ENCODE results near the gene URM1. TPM values are rescaled to one million over a fixed set of nuclear protein-coding genes. Genes with fewer than 3 reads are reported as not detected.

The URM1 gene
- total RNA-seq, 1 experiment from 2014 or later, result 84.8 TPM

DNA sequence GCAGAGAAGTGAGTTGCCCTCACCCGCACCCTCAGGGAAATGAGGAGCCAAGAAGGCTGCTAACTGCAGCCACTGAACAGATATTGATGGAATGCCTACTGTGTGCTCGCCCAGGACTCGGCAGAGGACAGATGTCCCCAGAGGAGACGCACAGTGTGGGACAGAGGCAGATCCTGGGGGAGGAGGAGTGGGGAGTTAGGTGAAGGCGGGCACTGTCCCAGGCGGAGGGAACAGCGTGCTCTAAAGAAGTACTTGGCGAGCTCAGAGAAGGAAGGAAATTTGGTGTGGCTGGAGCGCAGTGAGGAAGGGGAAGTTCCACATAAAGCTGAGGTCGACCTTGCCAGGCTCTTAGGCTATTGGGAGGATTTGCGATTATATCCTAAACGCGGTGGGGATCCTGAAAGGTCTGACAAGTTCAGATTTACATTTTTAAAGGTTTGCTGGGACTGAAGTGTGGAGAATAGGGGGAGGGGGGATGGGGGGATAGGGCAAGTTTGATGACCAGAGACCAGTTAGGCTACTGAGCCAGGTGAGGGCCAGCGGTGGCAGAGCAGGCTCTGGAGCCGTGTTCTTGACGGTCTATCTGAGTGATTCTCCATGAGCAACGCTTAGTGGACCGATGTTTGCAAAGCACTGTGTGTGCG lies 25.9 kb downstream of the URM1 start:
- no peak for DNase-seq (ENCODE audit: low spot score)
- CTCF ChIA-PET, result no interaction called here
- no TSS peak for BruUV-seq (replicated peaks)
- H3K4me1 ChIP-seq (ENCODE audit: insufficient read depth, low read length, poor library complexity, severe bottlenecking), result peaks cover 10% of the 10 kb centered on the region
- TF ChIP-seq, protein P1, sequence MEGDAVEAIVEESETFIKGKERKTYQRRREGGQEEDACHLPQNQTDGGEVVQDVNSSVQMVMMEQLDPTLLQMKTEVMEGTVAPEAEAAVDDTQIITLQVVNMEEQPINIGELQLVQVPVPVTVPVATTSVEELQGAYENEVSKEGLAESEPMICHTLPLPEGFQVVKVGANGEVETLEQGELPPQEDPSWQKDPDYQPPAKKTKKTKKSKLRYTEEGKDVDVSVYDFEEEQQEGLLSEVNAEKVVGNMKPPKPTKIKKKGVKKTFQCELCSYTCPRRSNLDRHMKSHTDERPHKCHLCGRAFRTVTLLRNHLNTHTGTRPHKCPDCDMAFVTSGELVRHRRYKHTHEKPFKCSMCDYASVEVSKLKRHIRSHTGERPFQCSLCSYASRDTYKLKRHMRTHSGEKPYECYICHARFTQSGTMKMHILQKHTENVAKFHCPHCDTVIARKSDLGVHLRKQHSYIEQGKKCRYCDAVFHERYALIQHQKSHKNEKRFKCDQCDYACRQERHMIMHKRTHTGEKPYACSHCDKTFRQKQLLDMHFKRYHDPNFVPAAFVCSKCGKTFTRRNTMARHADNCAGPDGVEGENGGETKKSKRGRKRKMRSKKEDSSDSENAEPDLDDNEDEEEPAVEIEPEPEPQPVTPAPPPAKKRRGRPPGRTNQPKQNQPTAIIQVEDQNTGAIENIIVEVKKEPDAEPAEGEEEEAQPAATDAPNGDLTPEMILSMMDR (conservative IDR thresholded peaks at IDR 0.05; ENCODE audit: low read depth, low read length), result no peak
- no peak for TF ChIP-seq EZH2 (IDR thresholded peaks at IDR 0.05; ENCODE audit: borderline replicate concordance, low read depth, low read length, poor library complexity, severe bottlenecking)
- POLR2A ChIA-PET (ENCODE audit: low non-redundant PET), result interaction anchor here (0.8 kb wide), 1 partner anchor 158 kb away, joined by 3 read pairs; no protein-coding TSS in a partner anchor
- intact Hi-C loops (cut with micrococcal nuclease; ENCODE audit: unreplicated experiment), result no loop called here
- no peaks in the 10 kb centered on the region for H3K9me3 ChIP-seq (ENCODE audit: low read depth, low read length, poor library complexity, severe bottlenecking)
- H3K27ac ChIP-seq (ENCODE audit: low read depth, low read length, poor library complexity, severe bottlenecking), result no peak overlapping the region
- H3K27me3 ChIP-seq (replicated peaks; ENCODE audit: insufficient read depth, low read depth, low read length, poor library complexity), result no peaks in the 10 kb centered on the region
- no peak overlapping the region for H3K4me3 ChIP-seq (ENCODE audit: low read depth, low read length, poor library complexity, severe bottlenecking)
- no peaks in the 10 kb centered on the region for H3K36me3 ChIP-seq (ENCODE audit: insufficient read depth, low read length, poor library complexity, severe bottlenecking)

DNA sequence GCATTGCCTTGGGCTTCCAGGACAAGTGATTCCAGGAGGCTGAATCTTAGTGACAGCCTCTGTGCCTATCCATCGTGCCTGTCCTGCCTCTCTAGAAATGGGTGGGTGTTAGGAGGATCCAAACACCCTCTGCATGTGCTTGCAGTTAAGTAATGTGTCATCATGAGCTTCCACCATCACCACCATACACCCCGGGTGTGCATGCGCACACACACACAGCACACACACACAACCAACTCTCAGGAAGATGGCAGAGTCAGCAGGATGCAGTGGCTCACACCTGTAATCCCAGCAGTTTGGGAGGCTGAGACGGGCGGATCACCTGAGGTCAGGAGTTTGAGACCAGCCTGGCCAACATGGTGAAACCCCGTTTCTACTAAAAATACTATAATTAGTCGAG lies 26.7 kb downstream of the URM1 start:
- intact Hi-C loops (cut with micrococcal nuclease; ENCODE audit: unreplicated experiment), result no loop called here
- no peaks in the 10 kb centered on the region for H3K9me3 ChIP-seq (ENCODE audit: low read depth, low read length, poor library complexity, severe bottlenecking)
- no peak for DNase-seq (ENCODE audit: low spot score)
- no peak overlapping the region for H3K4me3 ChIP-seq (ENCODE audit: low read depth, low read length, poor library complexity, severe bottlenecking)
- BruUV-seq (replicated peaks), result no TSS peak
- TF ChIP-seq EZH2 (IDR thresholded peaks at IDR 0.05; ENCODE audit: borderline replicate concordance, low read depth, low read length, poor library complexity, severe bottlenecking), result no peak
- TF ChIP-seq, protein P1 (conservative IDR thresholded peaks at IDR 0.05; ENCODE audit: low read depth, low read length), result no peak
- ChIA-PET POLR2A (ENCODE audit: low non-redundant PET) (interaction anchor here (0.8 kb wide), 1 partner anchor 158 kb away, joined by 3 read pairs; no protein-coding TSS in a partner anchor), CTCF (no interaction called here)
- H3K4me1 ChIP-seq (ENCODE audit: insufficient read depth, low read length, poor library complexity, severe bottlenecking), result peaks cover 10% of the 10 kb centered on the region
- H3K36me3 ChIP-seq (ENCODE audit: insufficient read depth, low read length, poor library complexity, severe bottlenecking), result no peaks in the 10 kb centered on the region
- H3K27me3 ChIP-seq (replicated peaks; ENCODE audit: insufficient read depth, low read depth, low read length, poor library complexity), result no peaks in the 10 kb centered on the region
- H3K27ac ChIP-seq (ENCODE audit: low read depth, low read length, poor library complexity, severe bottlenecking), result no peak overlapping the region

GRCh38 chr9:128399861-128400260 lies 28.7 kb downstream of the URM1 start:
- POLR2A ChIA-PET (ENCODE audit: low non-redundant PET), result no interaction called here
- CTCF ChIA-PET, result no interaction called here
- no peaks in the 10 kb centered on the region for H3K9me3 ChIP-seq (ENCODE audit: low read depth, low read length, poor library complexity, severe bottlenecking)

More at GRCh38 chr9:128399861-128400260, 28.7 kb downstream of the URM1 start:
- BruUV-seq (replicated peaks), result no TSS peak
- Histone ChIP-seq H3K36me3 (ENCODE audit: insufficient read depth, low read length, poor library complexity, severe bottlenecking) (no peaks in the 10 kb centered on the region), H3K4me3 (ENCODE audit: low read depth, low read length, poor library complexity, severe bottlenecking) (no peak overlapping the region), H3K27ac (ENCODE audit: low read depth, low read length, poor library complexity, severe bottlenecking) (no peak overlapping the region), H3K27me3 (replicated peaks; ENCODE audit: insufficient read depth, low read depth, low read length, poor library complexity) (no peaks in the 10 kb centered on the region), H3K4me1 (ENCODE audit: insufficient read depth, low read length, poor library complexity, severe bottlenecking) (no peaks in the 10 kb centered on the region)
- intact Hi-C loops (cut with micrococcal nuclease; ENCODE audit: unreplicated experiment), result no loop called here
- no peak for TF ChIP-seq EZH2 (IDR thresholded peaks at IDR 0.05; ENCODE audit: borderline replicate concordance, low read depth, low read length, poor library complexity, severe bottlenecking)
- TF ChIP-seq, protein P1 (conservative IDR thresholded peaks at IDR 0.05; ENCODE audit: low read depth, low read length), result no peak
- DNase-seq (ENCODE audit: low spot score), result no peak

Data from A673 (cell line).